NCI-H2196 treated with DMSO at 0.1 percent for 48 hours (cell line): ENCODE results near the gene MYO1E.

Experiments
- DNase-seq: peaks from one replicate; lab custom pipeline; 2025; ENCODE audit not compliant: unreplicated experiment; lab: John Stamatoyannopoulos, UW

MYO1E gene

GRCh38 chr15:59271595-59272201 is 101.0 kb downstream of the MYO1E start:
- DNase-seq, result no peak

GRCh38 chr15:59268852-59269407 is 103.7 kb downstream of the MYO1E start:
- DNase-seq, result no peak

- no peak for DNase-seq
These were observed 104.4 kb downstream of the MYO1E start for GRCh38 chr15:59268168-59268851.

- DNase-seq, result no peak
These were observed 106.6 kb downstream of the MYO1E start for GRCh38 chr15:59266028-59266427.

- no peak for DNase-seq
These were observed 110.4 kb downstream of the MYO1E start for GRCh38 chr15:59262316-59262715.

- no peak for DNase-seq
These were observed 112.6 kb downstream of the MYO1E start for GRCh38 chr15:59260090-59260489.

GRCh38 chr15:59259137-59259943 is 113.3 kb downstream of the MYO1E start:
- no peak for DNase-seq

GRCh38 chr15:59258317-59258716 is 114.4 kb downstream of the MYO1E start:
- no peak for DNase-seq

GRCh38 chr15:59257140-59257539 is 115.5 kb downstream of the MYO1E start:
- no peak for DNase-seq

GRCh38 chr15:59256482-59256881 is 116.2 kb downstream of the MYO1E start:
- no peak for DNase-seq

GRCh38 chr15:59255680-59256336 is 116.9 kb downstream of the MYO1E start:
- no peak for DNase-seq

GRCh38 chr15:59252137-59252536 is 120.5 kb downstream of the MYO1E start:
- DNase-seq, result no peak

GRCh38 chr15:59251001-59251845 is 121.4 kb downstream of the MYO1E start:
- no peak for DNase-seq

- no peak for DNase-seq
These were observed 122.4 kb downstream of the MYO1E start for GRCh38 chr15:59250249-59250648.

GRCh38 chr15:59249816-59250215 is 122.9 kb downstream of the MYO1E start:
- no peak for DNase-seq

- DNase-seq, result no peak
These were observed 125.3 kb downstream of the MYO1E start for GRCh38 chr15:59247364-59247763.

- no peak for DNase-seq
These were observed 127.1 kb downstream of the MYO1E start for GRCh38 chr15:59245559-59245958.

GRCh38 chr15:59244337-59244736 is 128.3 kb downstream of the MYO1E start:
- no peak for DNase-seq

GRCh38 chr15:59243622-59244021 is 129.0 kb downstream of the MYO1E start:
- DNase-seq, result no peak

- DNase-seq, result no peak
These were observed 130.0 kb downstream of the MYO1E start for GRCh38 chr15:59242649-59243048.
